CD14-positive monocyte (primary cell): Measurements from ENCODE around the gene LIX1. TPM values are rescaled to one million over a fixed set of nuclear protein-coding genes. Genes with fewer than 3 reads are reported as not detected.

ENCODE experiments used
- DNase-seq, 3 donors: peaks; one replicate each; pipeline ENCODE4 v3.0.0-alpha.2; 2011 to 2022
- H2AFZ ChIP-seq: 2 replicates; pipeline ENCODE4 v1.6.0; 2012; ENCODE audit warnings: mild to moderate bottlenecking, low read depth, low read length, inconsistent platforms; ENCODE audit not compliant: insufficient read depth, poor library complexity, severe bottlenecking
- H3K27ac ChIP-seq, 2 donors: 1 replicate in 1 of 2; 2 replicates in 1 of 2; pipeline ENCODE4 v1.5.1; 2012 to 2013; ENCODE audit warnings: low read length in 2 of 2, control low read depth in 1 of 2, inconsistent platforms in 1 of 2, low read depth in 1 of 2, mild to moderate bottlenecking in 1 of 2
- H3K27me3 ChIP-seq, 2 donors: one replicate each; pipeline versions ENCODE4 v1.6.0 to v1.6.1; 2011 to 2013; ENCODE audit warnings: low read length in 2 of 2; ENCODE audit not compliant: control insufficient read depth in 2 of 2, insufficient read depth in 2 of 2
- H3K36me3 ChIP-seq, 2 donors: replicated peaks in 1 of 2; 1 replicate in 1 of 2; 2 replicates in 1 of 2; pipeline versions ENCODE4 v1.5.1 to v1.6.1; 2012 to 2013; ENCODE audit warnings: low read length in 2 of 2, control low read depth in 1 of 2, inconsistent platforms in 1 of 2, mild to moderate bottlenecking in 1 of 2; ENCODE audit not compliant: insufficient read depth in 2 of 2, control insufficient read depth in 1 of 2
- H3K4me1 ChIP-seq, 2 donors: 1 replicate in 1 of 2; 2 replicates in 1 of 2; pipeline versions ENCODE4 v1.5.1 to v1.6.1; 2012 to 2013; ENCODE audit warnings: low read length in 2 of 2, control low read depth in 1 of 2, inconsistent platforms in 1 of 2, mild to moderate bottlenecking in 1 of 2, moderate library complexity in 1 of 2; ENCODE audit not compliant: insufficient read depth in 2 of 2, control insufficient read depth in 1 of 2
- H3K4me2 ChIP-seq: replicated peaks from 2 replicates; pipeline ENCODE3; 2012; ENCODE audit warnings: low read length, moderate library complexity, mild to moderate bottlenecking; ENCODE audit not compliant: poor library complexity, severe bottlenecking; ENCODE audit errors: extremely low read depth
- H3K4me3 ChIP-seq, 3 experiments: fragments of 200-600 bp in 1 of 3; sonication (generic) in 1 of 3; replicated peaks in 1 of 3; 1 replicate in 2 of 3; 2 replicates in 1 of 3; pipeline ENCODE4 v1.5.1; 2011 to 2013; ENCODE audit warnings: low read length in 3 of 3, mild to moderate bottlenecking in 3 of 3, control low read depth in 2 of 3, low read depth in 2 of 3, inconsistent platforms in 1 of 3, moderate library complexity in 1 of 3
- H3K79me2 ChIP-seq: 2 replicates; pipeline ENCODE4 v1.6.0; 2012; ENCODE audit warnings: mild to moderate bottlenecking, control low read depth, inconsistent platforms, low read length, moderate library complexity; ENCODE audit not compliant: insufficient read depth
- H3K9ac ChIP-seq: 2 replicates; pipeline ENCODE4 v1.6.0; 2017; ENCODE audit warnings: low read length, mild to moderate bottlenecking; ENCODE audit not compliant: insufficient read depth, poor library complexity, severe bottlenecking
- H3K9me3 ChIP-seq, 2 donors: replicated peaks in 1 of 2; 1 replicate in 1 of 2; 2 replicates in 1 of 2; pipeline versions ENCODE4 v1.5.1 to v1.6.1; 2012 to 2013; ENCODE audit warnings: low read length in 2 of 2, control low read depth in 1 of 2; ENCODE audit not compliant: control insufficient read depth in 1 of 2, insufficient read depth in 1 of 2
- H4K20me1 ChIP-seq: 2 replicates; pipeline ENCODE4 v1.6.0; 2012; ENCODE audit warnings: mild to moderate bottlenecking, low read length, control low read depth, moderate library complexity; ENCODE audit not compliant: insufficient read depth
- H3K27ac Mint-ChIP-seq, 7 donors: one replicate each; pipeline ENCODE4 v1.8.0; 2020; ENCODE audit warnings: mild to moderate bottlenecking in 7 of 7, mixed read lengths in 7 of 7, moderate library complexity in 6 of 7, inconsistent platforms in 2 of 7
- H3K27me3 Mint-ChIP-seq, 3 donors: one replicate each; pipeline ENCODE4 v1.8.0; 2021 to 2022; ENCODE audit warnings: low read depth in 3 of 3, mild to moderate bottlenecking in 3 of 3, mixed read lengths in 3 of 3, moderate library complexity in 3 of 3, inconsistent platforms in 1 of 3
- H3K36me3 Mint-ChIP-seq, 2 donors: one replicate each; pipeline ENCODE4 v1.8.0; 2020; ENCODE audit warnings: mixed read lengths in 2 of 2, inconsistent platforms in 1 of 2, mild to moderate bottlenecking in 1 of 2
- H3K4me1 Mint-ChIP-seq: one replicate; pipeline ENCODE4 v1.8.0; 2020; ENCODE audit warnings: mild to moderate bottlenecking, mixed read lengths
- H3K4me3 Mint-ChIP-seq, 2 donors: one replicate each; pipeline ENCODE4 v1.8.0; 2020; ENCODE audit warnings: mild to moderate bottlenecking in 2 of 2, mixed read lengths in 2 of 2, moderate library complexity in 1 of 2
- H3K9me3 Mint-ChIP-seq, 7 donors: one replicate each; pipeline ENCODE4 v1.8.0; 2020 to 2022; ENCODE audit warnings: mixed read lengths in 7 of 7, mild to moderate bottlenecking in 6 of 7, moderate library complexity in 6 of 7, inconsistent platforms in 2 of 7
- WGBS: methylation state at CpG from one replicate; pipeline ENCODE4 v1.1.5; 2013; ENCODE audit warnings: missing lambda C conversion rate; ENCODE audit not compliant: insufficient coverage; 5-methylcytosine and 5-hydroxymethylcytosine counted together
- intact Hi-C, 2 donors: fragments of 100-400 bp; cut with micrococcal nuclease; formaldehyde crosslinking; loops; one replicate each; pipeline versions ENCODE4 v1.15.0 to v1.15.1; 2023
- polyA plus RNA-seq, 3 donors: library from polyadenylated mRNA; depleted of rRNA in 1 of 3; unstranded in 2 of 3; stranded (reverse) in 1 of 3; fragments of 300-500 nt in 2 of 3; fragments of >200 nt in 1 of 3; fragmentation: Illumina TruSeq in 2 of 3; gene quantifications; 1 replicate in 2 of 3; 2 replicates in 1 of 3; pipeline ENCODE4 v1.2.3, GENCODE V29; 2012 to 2021
- TF ChIP-seq, protein P1 (sequence below): fragments of 200-600 bp; IDR thresholded peaks from one replicate; pipeline ENCODE4 v1.8.0; 2022; ENCODE audit warnings: antibody characterized with exemption, mild to moderate bottlenecking

Gene LIX1
- polyA plus RNA-seq, 3 donors = not detected

GRCh38 chr5:97097326-97098230 is 44.8 kb downstream of the LIX1 start:
- Histone ChIP-seq H3K4me2 (peak overlapping the region; percentile 47), H3K4me3 (peak overlapping the region in 1 of 3 experiments; percentile 52), H2AFZ (peak overlapping the region; percentile 52), H3K79me2 (no peaks in the 10 kb centered on the region), H4K20me1 (no peaks in the 10 kb centered on the region), H3K4me1 (peaks cover 34 to 43% of the 10 kb centered on the region in 2 donors), H3K27me3 (no peaks in the 10 kb centered on the region), H3K9ac (no peak overlapping the region), H3K9me3 (no peaks in the 10 kb centered on the region), H3K36me3 (no peaks in the 10 kb centered on the region), H3K27ac (peak overlapping the region in 1 of 2 donors; percentile 83)
- Mint-ChIP-seq H3K27ac (peak overlapping the region; percentile 42 to 87 (median 70)), H3K4me1 (peaks cover 43% of the 10 kb centered on the region), H3K9me3 (no peaks in the 10 kb centered on the region), H3K4me3 (peak overlapping the region; percentile 10 to 68), H3K27me3 (peaks cover 0 to 2% (median 0%) of the 10 kb centered on the region in 3 donors), H3K36me3 (no peaks in the 10 kb centered on the region)
- TF ChIP-seq, protein P1, sequence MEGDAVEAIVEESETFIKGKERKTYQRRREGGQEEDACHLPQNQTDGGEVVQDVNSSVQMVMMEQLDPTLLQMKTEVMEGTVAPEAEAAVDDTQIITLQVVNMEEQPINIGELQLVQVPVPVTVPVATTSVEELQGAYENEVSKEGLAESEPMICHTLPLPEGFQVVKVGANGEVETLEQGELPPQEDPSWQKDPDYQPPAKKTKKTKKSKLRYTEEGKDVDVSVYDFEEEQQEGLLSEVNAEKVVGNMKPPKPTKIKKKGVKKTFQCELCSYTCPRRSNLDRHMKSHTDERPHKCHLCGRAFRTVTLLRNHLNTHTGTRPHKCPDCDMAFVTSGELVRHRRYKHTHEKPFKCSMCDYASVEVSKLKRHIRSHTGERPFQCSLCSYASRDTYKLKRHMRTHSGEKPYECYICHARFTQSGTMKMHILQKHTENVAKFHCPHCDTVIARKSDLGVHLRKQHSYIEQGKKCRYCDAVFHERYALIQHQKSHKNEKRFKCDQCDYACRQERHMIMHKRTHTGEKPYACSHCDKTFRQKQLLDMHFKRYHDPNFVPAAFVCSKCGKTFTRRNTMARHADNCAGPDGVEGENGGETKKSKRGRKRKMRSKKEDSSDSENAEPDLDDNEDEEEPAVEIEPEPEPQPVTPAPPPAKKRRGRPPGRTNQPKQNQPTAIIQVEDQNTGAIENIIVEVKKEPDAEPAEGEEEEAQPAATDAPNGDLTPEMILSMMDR = no peak
- DNase-seq = peak; percentile 55 to 67 (median 64)
- 66% methylated on average over 4 of the region's 9 CpGs for WGBS
- intact Hi-C loops = no loop called here

- Mint-ChIP-seq H3K36me3 (no peaks in the 10 kb centered on the region), H3K4me3 (no peak overlapping the region), H3K4me1 (peaks cover 43% of the 10 kb centered on the region), H3K27ac (peak overlapping the region in 2 of 7 donors; percentile 33 to 50), H3K27me3 (peaks cover 0 to 2% (median 0%) of the 10 kb centered on the region in 3 donors), H3K9me3 (no peaks in the 10 kb centered on the region)
- Histone ChIP-seq H3K79me2 (no peaks in the 10 kb centered on the region), H3K4me2 (no peak overlapping the region), H2AFZ (no peak overlapping the region), H3K4me1 (peaks cover 34 to 43% of the 10 kb centered on the region in 2 donors), H3K9me3 (no peaks in the 10 kb centered on the region), H3K36me3 (no peaks in the 10 kb centered on the region), H3K27me3 (no peaks in the 10 kb centered on the region), H3K4me3 (no peak overlapping the region), H3K27ac (peak overlapping the region in 1 of 2 donors; percentile 83), H3K9ac (no peak overlapping the region), H4K20me1 (no peaks in the 10 kb centered on the region)
- peak in 2 of 3 donors; percentile 30 to 54 for DNase-seq
- intact Hi-C loops = no loop called here
- TF ChIP-seq, protein P1 = no peak
Observed at GRCh38 chr5:97096846-97097245, 45.6 kb downstream of the LIX1 start.
